ENCODE measurements around the gene COL1A1. TPM values are rescaled to one million over a fixed set of nuclear protein-coding genes. Genes with fewer than 3 reads are reported as not detected.

COL1A1 gene
- total and polyA plus RNA-seq, 2 of the 13 experiments (the other 11 are each of a cell fraction or from before 2014, with no cell fraction given): 0.05 TPM; not detected in 1

- TF ChIP-seq KIAA2018 (CRISPR knock-in tag; IDR thresholded peaks at IDR 0.05; ENCODE audit: borderline replicate concordance) (no peak), TCF7L2 (IDR thresholded peaks at IDR 0.05; ENCODE audit: low read depth, low read length) (no peak), ZNF501 (CRISPR knock-in tag; IDR thresholded peaks at IDR 0.05) (peak; percentile 82; the same call in 1 of the 2 replicates), DNMT1 (CRISPR knock-in tag; IDR thresholded peaks at IDR 0.05) (no peak), MLLT10 (CRISPR knock-in tag; IDR thresholded peaks at IDR 0.05) (no peak), ZNF879 (CRISPR knock-in tag; IDR thresholded peaks at IDR 0.05) (no peak), HDAC2 (CRISPR knock-in tag; IDR thresholded peaks at IDR 0.05) (peak; percentile 59; the same call in 1 of the 2 replicates), ZSCAN21 (CRISPR knock-in tag; IDR thresholded peaks at IDR 0.05; ENCODE audit: borderline replicate concordance) (peak; percentile 39; the same call in 1 of the 2 replicates), ZIK1 (CRISPR knock-in tag; IDR thresholded peaks at IDR 0.05; ENCODE audit: borderline replicate concordance, low read depth) (no peak), ZNF451 (CRISPR knock-in tag; IDR thresholded peaks at IDR 0.05) (no peak; the same call in 1 of the 2 replicates), MLX (CRISPR knock-in tag; IDR thresholded peaks at IDR 0.05) (no peak), ATAD3A (CRISPR knock-in tag; IDR thresholded peaks at IDR 0.05) (no peak), ZNF607 (CRISPR knock-in tag; IDR thresholded peaks at IDR 0.05; ENCODE audit: borderline replicate concordance) (peak; percentile 75; the same call in 1 of the 2 replicates), ZNF780A (CRISPR knock-in tag; IDR thresholded peaks at IDR 0.05) (no peak), ZBTB37 (CRISPR knock-in tag; IDR thresholded peaks at IDR 0.05) (no peak), SOX6 (IDR thresholded peaks at IDR 0.05) (no peak), SOX6 (CRISPR knock-in tag; IDR thresholded peaks at IDR 0.05) (peak; percentile 65)
These were observed 49.4 kb downstream of the COL1A1 start (continued) for GRCh38 chr17:50151937-50152547.
